HepG2 (cell line): ENCODE data around the gene IPPK. TPM values are rescaled to one million over a fixed set of nuclear protein-coding genes. Genes with fewer than 3 reads are reported as not detected.

Experiments used
- ATAC-seq: fragments of 200-7000 bp; cut with Tn5 transposase; 3 replicates; pipeline ENCODE4 v1.9.1; 2020; ENCODE audit warnings: mild to moderate bottlenecking, moderate library complexity
- BruUV-seq: library from RNA; stranded (reverse); fragments of 400-500 nt; replicated peaks from 2 replicates; lab custom pipeline; 2021; lab: Mats Ljungman, UMichigan
- CTCF ChIA-PET: fragments of 300-600 bp; formaldehyde crosslinking; extraction: SDS; loops from one replicate; lab custom pipeline; 2021; ENCODE audit warnings: low total read pairs, inconsistent platforms, low intra/inter-chr PET ratio; lab: Yijun Ruan, JAX
- POLR2A ChIA-PET: fragments of 350-600 bp; sonication (Branson Sonifier 250); formaldehyde crosslinking; loops from one replicate; lab custom pipeline; 2020; ENCODE audit warnings: antibody characterized with exemption, inconsistent platforms; lab: Yijun Ruan, JAX
- DNase-seq: peaks from one replicate; pipeline ENCODE4 v3.0.0-alpha.2; 2015; ENCODE audit warnings: low spot score
- FAIRE-seq: peaks from 3 replicates; lab custom pipeline; 2011; peaks lifted over from hg19 to GRCh38; lab: Jason Lieb, UNC
- H2AFZ ChIP-seq: one replicate; pipeline ENCODE4 v1.6.1; 2011; ENCODE audit warnings: low read length, inconsistent platforms
- H3K27ac ChIP-seq: fragments of 300-600 bp; 3 replicates; pipeline ENCODE4 v1.8.0; 2011; ENCODE audit warnings: mixed run types, mild to moderate bottlenecking, mixed read lengths, low read length, inconsistent platforms; ENCODE audit not compliant: insufficient read depth; ENCODE audit errors: extremely low read length
- H3K27me3 ChIP-seq, 2 experiments: fragments of 200-600 bp in 1 of 2; 2 replicates in 1 of 2; 3 replicates in 1 of 2; pipeline versions ENCODE4 v1.6.0 to v1.8.0; 2011; ENCODE audit warnings: low read length in 2 of 2, mild to moderate bottlenecking in 2 of 2, moderate library complexity in 2 of 2, inconsistent platforms in 1 of 2; ENCODE audit not compliant: insufficient read depth in 2 of 2, control insufficient read depth in 1 of 2
- H3K36me3 ChIP-seq, 2 experiments: fragments of 200-600 bp in 1 of 2; replicated peaks in 1 of 2; 2 replicates in 1 of 2; 3 replicates in 1 of 2; pipeline versions ENCODE4 v1.5.1 to v1.8.0; 2011; ENCODE audit warnings: low read length in 2 of 2, inconsistent platforms in 1 of 2; ENCODE audit not compliant: insufficient read depth in 2 of 2, control insufficient read depth in 1 of 2
- H3K4me1 ChIP-seq: 2 replicates; pipeline ENCODE4 v1.5.1; 2012; ENCODE audit warnings: low read length, inconsistent platforms; ENCODE audit not compliant: insufficient read depth
- H3K4me2 ChIP-seq: 2 replicates; pipeline ENCODE4 v1.6.0; 2011; ENCODE audit warnings: low read depth, low read length, inconsistent platforms
- H3K4me3 ChIP-seq, 3 experiments: fragments of 200-600 bp in 1 of 3; sonication (generic), shearing (Covaris generic) in 1 of 3; replicated peaks in 1 of 3; 2 replicates each; pipeline ENCODE4 v1.5.1; 2011 to 2016; ENCODE audit warnings: low read length in 3 of 3, inconsistent platforms in 2 of 3, low read depth in 2 of 3, mild to moderate bottlenecking in 2 of 3, control low read depth in 1 of 3, mixed read lengths in 1 of 3; ENCODE audit not compliant: insufficient read depth in 1 of 3
- H3K79me2 ChIP-seq: one replicate; pipeline ENCODE4 v1.6.1; 2011; ENCODE audit warnings: low read length, inconsistent platforms; ENCODE audit not compliant: insufficient read depth
- H3K9ac ChIP-seq: 2 replicates; pipeline ENCODE4 v1.6.0; 2011; ENCODE audit warnings: mild to moderate bottlenecking, low read depth, low read length, inconsistent platforms; ENCODE audit not compliant: insufficient read depth
- H3K9me3 ChIP-seq: 2 replicates; pipeline ENCODE4 v1.5.1; 2012; ENCODE audit warnings: mild to moderate bottlenecking, low read length
- H4K20me1 ChIP-seq: 2 replicates; pipeline ENCODE4 v1.6.0; 2011; ENCODE audit warnings: inconsistent platforms, mild to moderate bottlenecking, low read length, moderate library complexity; ENCODE audit not compliant: insufficient read depth
- ATF4 ChIP-seq, 2 experiments: fragments of 450-650 bp in 1 of 2; sonication (generic) in 1 of 2; formaldehyde crosslinking; IDR thresholded peaks; 2 replicates each; pipeline versions ENCODE4 v1.5.0 to v1.8.0; 2020 to 2022; ENCODE audit warnings: mild to moderate bottlenecking in 1 of 2, missing genetic modification reagents in 1 of 2
- SNAI1 ChIP-seq: sonication (generic); formaldehyde crosslinking; IDR thresholded peaks from 2 replicates; pipeline ENCODE4 v1.5.0; 2020; ENCODE audit warnings: mild to moderate bottlenecking, missing genetic modification reagents, borderline replicate concordance
- TRIM24 ChIP-seq: sonication (generic); formaldehyde crosslinking; IDR thresholded peaks from 2 replicates; pipeline ENCODE4 v1.8.0; 2022; ENCODE audit warnings: mild to moderate bottlenecking, missing genetic modification reagents
- ZBTB33 ChIP-seq: sonication (generic); formaldehyde crosslinking; IDR thresholded peaks from 2 replicates; pipeline ENCODE4 v1.4.0; 2020; ENCODE audit warnings: missing genetic modification reagents
- ZBTB42 ChIP-seq: sonication (generic); formaldehyde crosslinking; IDR thresholded peaks from 2 replicates; pipeline ENCODE4 v1.5.0; 2020; ENCODE audit warnings: mild to moderate bottlenecking, missing genetic modification reagents
- ZNF337 ChIP-seq: sonication (generic); formaldehyde crosslinking; IDR thresholded peaks from 2 replicates; pipeline ENCODE4 v1.5.1; 2020; ENCODE audit warnings: missing genetic modification reagents, low read depth, mild to moderate bottlenecking, borderline replicate concordance
- ZNF44 ChIP-seq: sonication (generic); formaldehyde crosslinking; IDR thresholded peaks from 2 replicates; pipeline ENCODE4 v1.5.1; 2020; ENCODE audit warnings: mild to moderate bottlenecking, missing genetic modification reagents
- ZNF839 ChIP-seq: sonication (generic); formaldehyde crosslinking; IDR thresholded peaks from 2 replicates; pipeline ENCODE4 v1.4.0; 2020; ENCODE audit warnings: missing genetic modification reagents, mild to moderate bottlenecking, borderline replicate concordance
- WGBS: methylation state at CpG from one replicate; pipeline ENCODE4 v1.1.6; 2017; ENCODE audit warnings: low lambda C conversion rate; 5-methylcytosine and 5-hydroxymethylcytosine counted together
- in situ Hi-C: cut with HindIII; loops from 2 replicates; pipeline ENCODE4 v1.10.0; 2017; ENCODE audit warnings: low pct_unique_long_range_greater_than_20kb; ENCODE audit not compliant: extremely low pct_ligation_motif_present
- intact Hi-C: fragments of 100-400 bp; cut with micrococcal nuclease; formaldehyde crosslinking; loops from one replicate; pipeline ENCODE4 v1.10.0; 2022; ENCODE audit not compliant: unreplicated experiment
- polyA plus RNA-seq, 8 experiments: library from polyadenylated mRNA; depleted of rRNA in 3 of 8; stranded (reverse) in 7 of 8; unstranded in 1 of 8; fragments of >200 nt; fragmentation: Illumina TruSeq in 4 of 8; extraction: Trizol in 4 of 8; gene quantifications; 2 replicates each; pipeline versions ENCODE4 v1.2.1 to v1.2.3, GENCODE V29; 2011 to 2016; ENCODE audit warnings: low read depth in 4 of 8, missing spikeins in 1 of 8, mixed read lengths in 1 of 8; ENCODE audit not compliant: insufficient read depth in 1 of 8
- total RNA-seq, 5 experiments: library from RNA; depleted of rRNA; stranded (reverse); fragments of >200 nt; fragmentation: Illumina TruSeq; extraction: Trizol; gene quantifications; 2 replicates each; pipeline ENCODE4 v1.2.3, GENCODE V29; 2016; ENCODE audit warnings: low read depth in 1 of 5

IPPK gene
- total and polyA plus RNA-seq, 2 of the 13 experiments (the other 11 are each of a cell fraction or from before 2014, with no cell fraction given): 9.9 to 14.1 TPM

GRCh38 chr9:92639791-92640271, 30.1 kb downstream of the IPPK start:
- BruUV-seq: no TSS peak
- in situ Hi-C loops: loop anchor here (10.0 kb wide), 2 partner anchors 315 to 505 kb away; partner anchors contain the start of genes CENPP and NOL8
- no peak overlapping the region for H3K4me3 ChIP-seq
- H3K27ac ChIP-seq: no peak overlapping the region
- FAIRE-seq (no peak), ATAC-seq (no peak)
- no peaks in the 10 kb centered on the region for H3K27me3 ChIP-seq
- H3K36me3 ChIP-seq: peaks cover 24 to 82% of the 10 kb centered on the region in 2 experiments
- intact Hi-C loops: no loop called here
- no peak overlapping the region for H3K4me2 ChIP-seq
- TF ChIP-seq TRIM24: no peak
- TF ChIP-seq ATF4 (CRISPR knock-in tag; IDR thresholded peaks at IDR 0.05): no peak
- TF ChIP-seq ZNF337 (CRISPR knock-in tag): no peak
- TF ChIP-seq ZBTB33: no peak
- TF ChIP-seq ZNF839 (CRISPR knock-in tag): no peak
- TF ChIP-seq SNAI1 (CRISPR knock-in tag): no peak
- TF ChIP-seq ZBTB42: no peak
- TF ChIP-seq ZNF44 (CRISPR knock-in tag): no peak
- TF ChIP-seq, all 625 proteins: peak for 0
- no peak for DNase-seq
- Histone ChIP-seq H3K9me3 (no peaks in the 10 kb centered on the region), H3K4me1 (no peaks in the 10 kb centered on the region), H3K9ac (no peak overlapping the region), H2AFZ (no peak overlapping the region), H4K20me1 (no peaks in the 10 kb centered on the region), H3K79me2 (no peaks in the 10 kb centered on the region)
- ChIA-PET POLR2A (no interaction called here), CTCF (no interaction called here)
- WGBS: 96% methylated on average over 2 of the region's 9 CpGs
